ENCODE data around the gene PLXDC2. TPM values are rescaled to one million over a fixed set of nuclear protein-coding genes. Genes with fewer than 3 reads are reported as not detected.

PLXDC2 gene
- total RNA-seq, 1 donor from 2014 or later = 73.1 TPM

DNA sequence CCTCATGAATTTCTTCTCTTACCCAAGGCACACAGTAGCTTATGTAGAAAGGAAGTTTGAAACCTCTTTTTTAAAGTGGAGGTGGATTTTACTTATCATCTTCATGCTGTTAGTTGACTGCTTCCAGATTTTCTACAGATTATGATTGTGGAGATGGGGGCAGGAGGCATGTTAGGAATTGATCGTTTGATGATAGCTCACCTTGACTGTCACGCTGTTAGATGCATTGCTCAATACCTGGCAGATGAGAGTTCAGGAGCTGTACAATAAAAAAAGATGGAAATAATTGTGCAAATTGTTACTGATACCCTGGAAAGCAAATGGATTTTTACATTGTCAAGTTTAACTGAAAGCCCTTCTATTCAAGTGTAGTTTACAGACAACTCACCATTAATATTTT, 340.3 kb downstream of the PLXDC2 start:
- no peaks in the 10 kb centered on the region for H3K36me3 Mint-ChIP-seq (ENCODE audit: low read depth, unreplicated experiment)
- TF ChIP-seq, protein P1, sequence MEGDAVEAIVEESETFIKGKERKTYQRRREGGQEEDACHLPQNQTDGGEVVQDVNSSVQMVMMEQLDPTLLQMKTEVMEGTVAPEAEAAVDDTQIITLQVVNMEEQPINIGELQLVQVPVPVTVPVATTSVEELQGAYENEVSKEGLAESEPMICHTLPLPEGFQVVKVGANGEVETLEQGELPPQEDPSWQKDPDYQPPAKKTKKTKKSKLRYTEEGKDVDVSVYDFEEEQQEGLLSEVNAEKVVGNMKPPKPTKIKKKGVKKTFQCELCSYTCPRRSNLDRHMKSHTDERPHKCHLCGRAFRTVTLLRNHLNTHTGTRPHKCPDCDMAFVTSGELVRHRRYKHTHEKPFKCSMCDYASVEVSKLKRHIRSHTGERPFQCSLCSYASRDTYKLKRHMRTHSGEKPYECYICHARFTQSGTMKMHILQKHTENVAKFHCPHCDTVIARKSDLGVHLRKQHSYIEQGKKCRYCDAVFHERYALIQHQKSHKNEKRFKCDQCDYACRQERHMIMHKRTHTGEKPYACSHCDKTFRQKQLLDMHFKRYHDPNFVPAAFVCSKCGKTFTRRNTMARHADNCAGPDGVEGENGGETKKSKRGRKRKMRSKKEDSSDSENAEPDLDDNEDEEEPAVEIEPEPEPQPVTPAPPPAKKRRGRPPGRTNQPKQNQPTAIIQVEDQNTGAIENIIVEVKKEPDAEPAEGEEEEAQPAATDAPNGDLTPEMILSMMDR (IDR thresholded peaks at IDR 0.05; ENCODE audit: unreplicated experiment) = no peak
- H3K27ac Mint-ChIP-seq (ENCODE audit: unreplicated experiment) = no peak overlapping the region
- peaks cover 4% of the 10 kb centered on the region for H3K4me1 Mint-ChIP-seq (ENCODE audit: unreplicated experiment)
- H3K4me3 Mint-ChIP-seq (ENCODE audit: unreplicated experiment) = no peak overlapping the region
- H3K9me3 Mint-ChIP-seq (ENCODE audit: unreplicated experiment) = no peaks in the 10 kb centered on the region
- no peak for DNase-seq (ENCODE audit: low spot score)
- H3K27me3 Mint-ChIP-seq (ENCODE audit: unreplicated experiment) = no peaks in the 10 kb centered on the region

- Mint-ChIP-seq H3K4me1 (ENCODE audit: unreplicated experiment) (peaks cover 4% of the 10 kb centered on the region), H3K27me3 (ENCODE audit: unreplicated experiment) (no peaks in the 10 kb centered on the region), H3K27ac (ENCODE audit: unreplicated experiment) (no peak overlapping the region), H3K36me3 (ENCODE audit: low read depth, unreplicated experiment) (no peaks in the 10 kb centered on the region), H3K9me3 (ENCODE audit: unreplicated experiment) (no peaks in the 10 kb centered on the region), H3K4me3 (ENCODE audit: unreplicated experiment) (no peak overlapping the region)
- DNase-seq (ENCODE audit: low spot score) = no peak
- TF ChIP-seq, protein P1 (IDR thresholded peaks at IDR 0.05; ENCODE audit: unreplicated experiment) = no peak
These were observed 341.1 kb downstream of the PLXDC2 start for GRCh38 chr10:20157314-20157713.

GRCh38 chr10:20158086-20158485, 341.9 kb downstream of the PLXDC2 start:
- no peaks in the 10 kb centered on the region for H3K36me3 Mint-ChIP-seq (ENCODE audit: low read depth, unreplicated experiment)
- no peak overlapping the region for H3K27ac Mint-ChIP-seq (ENCODE audit: unreplicated experiment)
- peaks cover 4% of the 10 kb centered on the region for H3K4me1 Mint-ChIP-seq (ENCODE audit: unreplicated experiment)
- no peaks in the 10 kb centered on the region for H3K9me3 Mint-ChIP-seq (ENCODE audit: unreplicated experiment)
- no peak for DNase-seq (ENCODE audit: low spot score)
- H3K4me3 Mint-ChIP-seq (ENCODE audit: unreplicated experiment) = no peak overlapping the region
- no peaks in the 10 kb centered on the region for H3K27me3 Mint-ChIP-seq (ENCODE audit: unreplicated experiment)
- TF ChIP-seq, protein P1 (IDR thresholded peaks at IDR 0.05; ENCODE audit: unreplicated experiment) = no peak

DNA sequence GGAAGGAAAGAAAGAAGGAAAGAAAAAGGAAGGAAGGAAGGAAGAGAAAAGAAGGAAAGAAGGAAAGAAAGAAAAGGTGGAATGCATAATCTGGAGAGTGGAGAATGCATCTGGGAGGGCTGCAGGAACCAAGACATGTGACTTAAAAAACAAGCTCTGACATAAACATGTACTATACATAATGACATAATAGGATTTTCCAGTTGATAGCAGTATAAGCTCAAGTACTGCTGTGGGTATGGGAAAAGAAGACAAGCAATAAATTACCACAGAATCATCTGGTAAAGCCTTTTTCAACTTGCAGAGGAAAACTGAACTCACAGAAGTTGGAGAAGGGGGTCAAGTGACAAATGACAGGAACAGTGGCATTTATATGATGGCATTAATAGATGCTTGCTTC, 345.9 kb downstream of the PLXDC2 start:
- Mint-ChIP-seq H3K36me3 (ENCODE audit: low read depth, unreplicated experiment) (no peaks in the 10 kb centered on the region), H3K9me3 (ENCODE audit: unreplicated experiment) (no peaks in the 10 kb centered on the region), H3K4me1 (ENCODE audit: unreplicated experiment) (peaks cover 4% of the 10 kb centered on the region), H3K27ac (ENCODE audit: unreplicated experiment) (no peak overlapping the region), H3K27me3 (ENCODE audit: unreplicated experiment) (no peaks in the 10 kb centered on the region), H3K4me3 (ENCODE audit: unreplicated experiment) (no peak overlapping the region)
- TF ChIP-seq, protein P1 (IDR thresholded peaks at IDR 0.05; ENCODE audit: unreplicated experiment) = no peak
- no peak for DNase-seq (ENCODE audit: low spot score)

DNA sequence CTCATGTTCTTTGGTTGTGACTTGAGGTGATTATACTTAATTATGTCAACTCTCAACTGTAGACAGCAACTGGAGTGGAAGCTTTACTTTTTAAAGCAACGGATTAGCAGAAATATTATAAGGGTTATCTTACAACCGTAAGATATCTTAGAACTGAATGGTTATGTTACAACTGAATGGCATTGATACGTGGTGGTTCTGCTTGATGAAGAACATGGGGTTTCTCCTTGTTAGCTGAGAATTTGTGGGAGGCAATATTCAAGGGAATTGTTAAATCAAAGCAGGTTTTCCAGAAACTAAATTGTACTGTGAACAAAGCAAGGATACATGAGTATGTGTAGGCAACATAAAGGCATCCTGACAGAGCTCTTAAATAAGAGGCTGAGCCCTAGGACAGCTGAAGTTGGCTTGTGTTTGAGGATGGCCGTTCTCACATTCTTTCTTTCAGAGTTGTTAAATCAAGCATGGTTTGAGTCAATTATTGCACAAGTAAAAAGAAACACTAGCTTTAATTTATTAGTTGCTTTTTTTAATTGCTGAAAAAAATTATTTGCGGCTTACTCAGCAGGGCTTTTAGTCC, 350.0 kb downstream of the PLXDC2 start:
- H3K9me3 Mint-ChIP-seq (ENCODE audit: unreplicated experiment) = no peaks in the 10 kb centered on the region
- H3K27ac Mint-ChIP-seq (ENCODE audit: unreplicated experiment) = no peak overlapping the region
- no peak for DNase-seq (ENCODE audit: low spot score)
- H3K27me3 Mint-ChIP-seq (ENCODE audit: unreplicated experiment) = no peaks in the 10 kb centered on the region
- H3K4me3 Mint-ChIP-seq (ENCODE audit: unreplicated experiment) = no peak overlapping the region
- peaks cover 2% of the 10 kb centered on the region for H3K4me1 Mint-ChIP-seq (ENCODE audit: unreplicated experiment)
- TF ChIP-seq, protein P1 (IDR thresholded peaks at IDR 0.05; ENCODE audit: unreplicated experiment) = no peak
- no peaks in the 10 kb centered on the region for H3K36me3 Mint-ChIP-seq (ENCODE audit: low read depth, unreplicated experiment)

Measured in endothelial cell (in vitro differentiated cells).